GM13976 (cell line): ENCODE results near the gene LIMS2.

Source experiments
- DNase-seq: peaks from one replicate; pipeline ENCODE4 v3.0.0; 2012; ENCODE audit warnings: low spot score
- in situ Hi-C: fragments of 300-500 bp; cut with MboI; formaldehyde crosslinking; loops from one replicate; pipeline ENCODE4 v1.12.0; 2022; ENCODE audit warnings: low sequenced_read_pairs, mixed read lengths, inconsistent platforms; ENCODE audit not compliant: unreplicated experiment
- TF ChIP-seq, protein P1 (sequence below): IDR thresholded peaks from 2 replicates; pipeline ENCODE4 v1.5.1; 2012; ENCODE audit warnings: borderline replicate concordance, mild to moderate bottlenecking; ENCODE audit not compliant: insufficient read depth; ENCODE audit errors: extremely low read depth, missing control alignments, control extremely low read depth

Gene LIMS2

GRCh38 chr2:127632592-127633489, 42.5 kb downstream of the LIMS2 start:
- peak; percentile 79 for DNase-seq
- in situ Hi-C loops: no loop called here
- TF ChIP-seq, protein P1, sequence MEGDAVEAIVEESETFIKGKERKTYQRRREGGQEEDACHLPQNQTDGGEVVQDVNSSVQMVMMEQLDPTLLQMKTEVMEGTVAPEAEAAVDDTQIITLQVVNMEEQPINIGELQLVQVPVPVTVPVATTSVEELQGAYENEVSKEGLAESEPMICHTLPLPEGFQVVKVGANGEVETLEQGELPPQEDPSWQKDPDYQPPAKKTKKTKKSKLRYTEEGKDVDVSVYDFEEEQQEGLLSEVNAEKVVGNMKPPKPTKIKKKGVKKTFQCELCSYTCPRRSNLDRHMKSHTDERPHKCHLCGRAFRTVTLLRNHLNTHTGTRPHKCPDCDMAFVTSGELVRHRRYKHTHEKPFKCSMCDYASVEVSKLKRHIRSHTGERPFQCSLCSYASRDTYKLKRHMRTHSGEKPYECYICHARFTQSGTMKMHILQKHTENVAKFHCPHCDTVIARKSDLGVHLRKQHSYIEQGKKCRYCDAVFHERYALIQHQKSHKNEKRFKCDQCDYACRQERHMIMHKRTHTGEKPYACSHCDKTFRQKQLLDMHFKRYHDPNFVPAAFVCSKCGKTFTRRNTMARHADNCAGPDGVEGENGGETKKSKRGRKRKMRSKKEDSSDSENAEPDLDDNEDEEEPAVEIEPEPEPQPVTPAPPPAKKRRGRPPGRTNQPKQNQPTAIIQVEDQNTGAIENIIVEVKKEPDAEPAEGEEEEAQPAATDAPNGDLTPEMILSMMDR: no peak

- no peak for DNase-seq
- TF ChIP-seq, protein P1: no peak
- in situ Hi-C loops: no loop called here
Measured at GRCh38 chr2:127631997-127632581, 43.2 kb downstream of the LIMS2 start.

DNA sequence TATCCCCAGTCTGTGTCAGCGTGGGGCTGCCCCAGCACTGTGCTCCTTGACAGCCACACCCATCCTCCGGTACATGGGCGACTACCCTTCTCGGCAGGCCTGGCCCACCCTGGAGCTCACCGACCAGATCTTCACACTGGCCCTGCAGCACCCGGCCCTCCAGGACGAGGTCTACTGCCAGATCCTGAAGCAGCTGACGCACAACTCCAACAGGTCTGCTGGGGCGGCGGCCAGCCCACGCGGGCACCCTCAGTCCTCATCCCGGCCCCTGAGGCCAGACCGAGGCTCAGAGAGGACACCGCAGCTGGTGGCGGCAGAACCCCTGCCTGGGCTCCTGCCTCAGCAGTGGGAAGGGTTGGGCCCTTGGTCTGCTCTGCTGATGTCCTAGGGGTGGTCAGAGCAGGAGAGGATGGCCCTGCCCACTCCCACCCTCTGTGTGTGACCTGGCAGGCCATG, 43.8 kb downstream of the LIMS2 start:
- DNase-seq: no peak
- in situ Hi-C loops: no loop called here
- TF ChIP-seq, protein P1: no peak

GRCh38 chr2:127630864-127631540, 44.3 kb downstream of the LIMS2 start:
- TF ChIP-seq, protein P1: no peak
- no peak for DNase-seq
- in situ Hi-C loops: no loop called here

GRCh38 chr2:127630096-127630863, 45.0 kb downstream of the LIMS2 start:
- no peak for DNase-seq
- TF ChIP-seq, protein P1: no peak
- in situ Hi-C loops: no loop called here

GRCh38 chr2:127629637-127630036, 45.7 kb downstream of the LIMS2 start:
- DNase-seq: no peak
- TF ChIP-seq, protein P1: no peak
- in situ Hi-C loops: no loop called here
